Stomach (tissue), 4 donors: ENCODE measurements around the gene CDK3.

ENCODE experiments used
- CTCF ChIP-seq, 7 experiments: fragments of 450-650 bp in 4 of 7; fragments of 200-600 bp in 3 of 7; sonication (generic) in 3 of 7; IDR thresholded peaks; one replicate each; pipeline ENCODE4 v1.5.1; 2016 to 2019; ENCODE audit warnings: antibody characterized with exemption in 7 of 7, control low read depth in 2 of 7, mild to moderate bottlenecking in 1 of 7
- EP300 ChIP-seq: sonication (generic); formaldehyde crosslinking; IDR thresholded peaks from one replicate; pipeline ENCODE4 v1.6.1; 2017; ENCODE audit warnings: antibody characterized with exemption
- POLR2A ChIP-seq, 4 donors: fragments of 450-650 bp; IDR thresholded peaks; one replicate each; pipeline ENCODE4 v1.6.1; 2016; ENCODE audit warnings: antibody characterized with exemption in 4 of 4, control low read depth in 2 of 4, mild to moderate bottlenecking in 1 of 4, moderate library complexity in 1 of 4
- POLR2AphosphoS5 ChIP-seq, 3 donors: sonication (generic); formaldehyde crosslinking; IDR thresholded peaks; one replicate each; pipeline ENCODE4 v1.6.1; 2016; ENCODE audit warnings: antibody characterized with exemption in 3 of 3

- TF ChIP-seq POLR2A (IDR thresholded peaks at IDR 0.05): no peak
- no peak for TF ChIP-seq POLR2AphosphoS5 (IDR thresholded peaks at IDR 0.05)
- TF ChIP-seq CTCF (IDR thresholded peaks at IDR 0.05): no peak
- TF ChIP-seq EP300: no peak
These were observed 24.9 kb upstream of the CDK3 start for GRCh38 chr17:75975757-75976174.
